GM21717 (cell line): Measurements from ENCODE around the gene KCTD1.

Source experiments
- ATAC-seq: cut with Tn5 transposase; IDR thresholded peaks from one replicate; pipeline ENCODE4 v1.9.1; 2021; ENCODE audit warnings: mild to moderate bottlenecking, moderate library complexity; ENCODE audit not compliant: unreplicated experiment

Gene KCTD1

GRCh38 chr18:26405190-26405801 lies 143.1 kb downstream of the KCTD1 start:
- ATAC-seq, result peak; percentile 78
